WI38 (cell line): ENCODE results near the gene DOCK11.

Experiments
- H3K4me3 ChIP-seq: 2 replicates; pipeline ENCODE4 v1.5.1; 2011; ENCODE audit warnings: low read depth, mild to moderate bottlenecking, control low read depth, low read length
- CTCF ChIP-seq: IDR thresholded peaks from 2 replicates; pipeline ENCODE4 v1.5.1; 2012; ENCODE audit warnings: low read depth, mild to moderate bottlenecking, control low read depth, low read length

The DOCK11 gene

GRCh38 chrX:118718737-118719136 lies 223.1 kb downstream of the DOCK11 start:
- no peak overlapping the region for H3K4me3 ChIP-seq
- TF ChIP-seq CTCF = no peak

DNA sequence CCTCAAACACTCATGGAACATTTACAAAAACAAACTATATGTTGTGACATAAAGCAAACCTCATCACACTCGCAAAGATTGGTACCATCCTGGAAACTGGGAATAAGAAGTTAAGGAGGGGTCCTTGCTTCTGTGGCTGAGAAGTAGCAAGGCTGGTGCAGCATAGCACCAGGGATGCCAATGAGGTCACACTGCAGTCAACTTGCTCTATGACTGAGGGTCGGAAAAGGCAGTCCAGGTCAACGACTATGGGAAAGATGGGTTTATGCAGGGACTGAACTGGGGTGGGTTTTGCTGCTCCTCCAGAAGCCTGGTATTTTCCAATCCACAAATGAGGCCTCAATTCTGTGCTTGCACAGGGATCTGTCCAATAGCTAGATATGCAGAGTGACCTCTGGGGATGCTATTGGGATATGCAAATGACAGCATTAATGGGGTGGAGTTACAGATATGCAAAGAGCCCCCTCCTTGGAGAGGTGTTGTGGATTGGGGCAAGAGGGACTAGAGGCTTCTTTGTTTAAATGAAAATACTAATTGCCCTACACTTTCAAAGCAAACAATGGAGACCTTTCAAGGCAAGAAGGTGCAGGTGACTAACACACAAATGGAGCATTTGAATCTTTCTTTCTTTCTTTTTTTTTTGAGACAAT lies 224.6 kb downstream of the DOCK11 start:
- no peak for TF ChIP-seq CTCF
- no peak overlapping the region for H3K4me3 ChIP-seq

GRCh38 chrX:118723376-118723775 lies 227.8 kb downstream of the DOCK11 start:
- TF ChIP-seq CTCF = no peak
- H3K4me3 ChIP-seq = no peak overlapping the region

- no peak for TF ChIP-seq CTCF
These were observed 228.8 kb downstream of the DOCK11 start for GRCh38 chrX:118724365-118724764.

DNA sequence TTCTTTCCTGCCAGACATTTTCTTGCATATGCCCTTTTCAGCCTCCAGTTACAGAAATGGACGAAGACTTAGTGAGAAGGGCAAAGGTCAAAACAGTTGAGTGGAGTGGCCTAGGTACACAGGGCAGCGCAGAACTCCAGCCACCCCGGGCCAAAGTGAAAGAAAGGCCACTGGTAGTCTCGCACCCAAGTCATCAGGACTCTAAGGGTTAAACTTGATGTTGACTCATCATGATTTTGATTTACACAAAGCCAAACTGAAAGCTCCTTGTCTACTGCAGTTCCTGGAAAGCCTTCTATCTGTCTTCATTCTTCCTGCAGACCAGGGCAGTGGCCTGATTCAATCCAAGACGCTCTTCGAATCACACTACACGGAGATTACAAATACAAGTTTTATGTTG lies 229.2 kb downstream of the DOCK11 start:
- no peak for TF ChIP-seq CTCF
- peak overlapping the region; percentile 17; the same call in 1 of the 2 replicates for H3K4me3 ChIP-seq

More at GRCh38 chrX:118724365-118724764, 228.8 kb downstream of the DOCK11 start:
- H3K4me3 ChIP-seq = no peak overlapping the region

DNA sequence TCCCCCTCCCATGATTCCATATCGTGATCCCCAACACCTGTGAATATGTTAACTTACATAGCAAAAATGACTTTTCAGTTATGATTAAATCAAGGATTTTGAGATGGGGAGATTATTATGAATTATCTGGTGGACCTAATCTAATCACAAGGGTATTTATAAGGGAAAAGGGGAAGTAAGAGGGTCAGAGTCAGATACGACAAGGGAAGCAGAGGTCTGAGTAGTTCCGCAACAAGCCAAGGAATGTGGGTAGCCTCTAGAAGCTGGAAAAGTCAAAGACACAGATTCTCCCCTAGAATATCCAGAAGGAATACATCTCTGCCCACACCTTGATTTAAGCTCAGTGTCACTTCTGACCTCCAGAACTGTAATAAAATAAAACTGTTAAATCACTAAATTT lies 230.8 kb downstream of the DOCK11 start:
- no peak overlapping the region for H3K4me3 ChIP-seq
- no peak for TF ChIP-seq CTCF

GRCh38 chrX:118726887-118727685 lies 231.5 kb downstream of the DOCK11 start, which contains the start of gene IL13RA1:
IL13RA1 (plus strand) TSS chrX:118727606; CDS start chrX:118727639, 33 bp downstream.
- peak within 1 kb of the TSS; percentile 66 for H3K4me3 ChIP-seq
- no peak for TF ChIP-seq CTCF
